Measurements from ENCODE around the gene EFS. TPM values are rescaled to one million over a fixed set of nuclear protein-coding genes. Genes with fewer than 3 reads are reported as not detected.

The EFS gene
- polyA plus RNA-seq, 4 donors: 0.54 to 11.5 (median 1.8) TPM

GRCh38 chr14:23372509-23372908, 7.5 kb upstream of the EFS start, which contains the start of gene IL25:
IL25 (plus strand) TSS chr14:23372809.
- WGBS, 3 donors: 59 to 90% (median 75%) methylated on average over 2 of the region's 2 CpGs
- FAIRE-seq: no peak

GRCh38 chr14:23371865-23372264, 6.9 kb upstream of the EFS start:
- Histone ChIP-seq H3K4me3 (ENCODE audit: low read depth in 1 of 3, low read length in 3 of 3) (no peak overlapping the region), H3K4me1 (ENCODE audit: control insufficient read depth in 3 of 3, insufficient read depth in 2 of 3, low read depth in 1 of 3, low read length in 2 of 3) (peaks cover 0 to under 1% (median 0%) of the 10 kb centered on the region in 3 donors), H3K36me3 (ENCODE audit: control insufficient read depth in 3 of 3, insufficient read depth in 2 of 3, low read depth in 1 of 3, low read length in 3 of 3) (no peaks in the 10 kb centered on the region), H3K27me3 (ENCODE audit: control insufficient read depth in 3 of 3, insufficient read depth in 3 of 3, low read length in 3 of 3) (peaks cover 0 to 3% (median 1%) of the 10 kb centered on the region in 3 donors), H3K9me3 (ENCODE audit: control insufficient read depth in 2 of 2, insufficient read depth in 1 of 2, low read depth in 1 of 2, low read length in 1 of 2) (no peaks in the 10 kb centered on the region), H3K27ac (ENCODE audit: low read depth in 1 of 3, low read length in 2 of 3) (no peak overlapping the region)
- 84 to 100% (median 100%) methylated on average over 1 of the region's 1 CpG for WGBS, 3 donors
- DNase-seq (no peak), FAIRE-seq (no peak)

More at GRCh38 chr14:23372509-23372908, 7.5 kb upstream of the EFS start, which contains the start of gene IL25:
- no peak within 1 kb of the TSS for H3K4me3 ChIP-seq (ENCODE audit: low read depth in 1 of 3, low read length in 3 of 3)
- H3K27ac ChIP-seq (ENCODE audit: low read depth in 1 of 3, low read length in 2 of 3): no peak within 1 kb of the TSS
- H3K9me3 ChIP-seq (ENCODE audit: control insufficient read depth in 2 of 2, insufficient read depth in 1 of 2, low read depth in 1 of 2, low read length in 1 of 2): no peaks in the 10 kb centered on the region
- DNase-seq: no peak
- H3K27me3 ChIP-seq (ENCODE audit: control insufficient read depth in 3 of 3, insufficient read depth in 3 of 3, low read length in 3 of 3): peaks cover 0 to 4% (median 1%) of the 10 kb centered on the region in 3 donors
- no peaks in the 10 kb centered on the region for H3K36me3 ChIP-seq (ENCODE audit: control insufficient read depth in 3 of 3, insufficient read depth in 2 of 3, low read depth in 1 of 3, low read length in 3 of 3)
- H3K4me1 ChIP-seq (ENCODE audit: control insufficient read depth in 3 of 3, insufficient read depth in 2 of 3, low read depth in 1 of 3, low read length in 2 of 3): no peaks in the 10 kb centered on the region

GRCh38 chr14:23370221-23370620, 5.2 kb upstream of the EFS start:
- Histone ChIP-seq H3K27ac (ENCODE audit: low read depth in 1 of 3, low read length in 2 of 3) (no peak overlapping the region), H3K4me3 (ENCODE audit: low read depth in 1 of 3, low read length in 3 of 3) (no peak overlapping the region), H3K36me3 (ENCODE audit: control insufficient read depth in 3 of 3, insufficient read depth in 2 of 3, low read depth in 1 of 3, low read length in 3 of 3) (no peaks in the 10 kb centered on the region), H3K27me3 (ENCODE audit: control insufficient read depth in 3 of 3, insufficient read depth in 3 of 3, low read length in 3 of 3) (peaks cover 0 to 14% (median 3%) of the 10 kb centered on the region in 3 donors), H3K4me1 (ENCODE audit: control insufficient read depth in 3 of 3, insufficient read depth in 2 of 3, low read depth in 1 of 3, low read length in 2 of 3) (peaks cover 0 to 5% (median 3%) of the 10 kb centered on the region in 3 donors), H3K9me3 (ENCODE audit: control insufficient read depth in 2 of 2, insufficient read depth in 1 of 2, low read depth in 1 of 2, low read length in 1 of 2) (no peaks in the 10 kb centered on the region)
- WGBS, 3 donors: 36 to 63% (median 55%) methylated on average over 1 of the region's 1 CpG
- FAIRE-seq (no peak), DNase-seq (no peak)

- DNase-seq: peak in 1 of 2 donors; percentile 76
- Histone ChIP-seq H3K4me1 (ENCODE audit: control insufficient read depth in 3 of 3, insufficient read depth in 2 of 3, low read depth in 1 of 3, low read length in 2 of 3) (peaks cover 0 to 11% (median 3%) of the 10 kb centered on the region in 3 donors), H3K27ac (ENCODE audit: low read depth in 1 of 3, low read length in 2 of 3) (peak overlapping the region in 2 of 3 donors; percentile 66 to 89), H3K4me3 (ENCODE audit: low read depth in 1 of 3, low read length in 3 of 3) (peak overlapping the region in 1 of 3 donors; percentile 56), H3K36me3 (ENCODE audit: control insufficient read depth in 3 of 3, insufficient read depth in 2 of 3, low read depth in 1 of 3, low read length in 3 of 3) (peaks cover 0 to 3% (median 0%) of the 10 kb centered on the region in 3 donors), H3K9me3 (ENCODE audit: control insufficient read depth in 2 of 2, insufficient read depth in 1 of 2, low read depth in 1 of 2, low read length in 1 of 2) (no peaks in the 10 kb centered on the region), H3K27me3 (ENCODE audit: control insufficient read depth in 3 of 3, insufficient read depth in 3 of 3, low read length in 3 of 3) (peaks cover 6 to 16% (median 6%) of the 10 kb centered on the region in 3 donors)
- no peak for FAIRE-seq
- WGBS, 3 donors: 31 to 61% (median 39%) methylated on average over 27 to 34 of the region's 34 CpGs
Observed at GRCh38 chr14:23366426-23366921, 1.5 kb upstream of the EFS start.

GRCh38 chr14:23365732-23366425, 907 bp upstream of the EFS start:
- H3K4me1 ChIP-seq (ENCODE audit: control insufficient read depth in 3 of 3, insufficient read depth in 2 of 3, low read depth in 1 of 3, low read length in 2 of 3): peaks cover 0 to 11% (median 3%) of the 10 kb centered on the region in 3 donors
- peaks cover 0 to 3% (median 0%) of the 10 kb centered on the region in 3 donors for H3K36me3 ChIP-seq (ENCODE audit: control insufficient read depth in 3 of 3, insufficient read depth in 2 of 3, low read depth in 1 of 3, low read length in 3 of 3)
- no peak for FAIRE-seq
- peaks cover 6 to 16% (median 6%) of the 10 kb centered on the region in 3 donors for H3K27me3 ChIP-seq (ENCODE audit: control insufficient read depth in 3 of 3, insufficient read depth in 3 of 3, low read length in 3 of 3)
- peak in 1 of 2 donors; percentile 80 for DNase-seq
- peak overlapping the region in 2 of 3 donors; percentile 16 to 56 for H3K4me3 ChIP-seq (ENCODE audit: low read depth in 1 of 3, low read length in 3 of 3)
- peak overlapping the region; percentile 51 to 89 (median 71) for H3K27ac ChIP-seq (ENCODE audit: low read depth in 1 of 3, low read length in 2 of 3)
- H3K9me3 ChIP-seq (ENCODE audit: control insufficient read depth in 2 of 2, insufficient read depth in 1 of 2, low read depth in 1 of 2, low read length in 1 of 2): no peaks in the 10 kb centered on the region
- WGBS, 3 donors: 3 to 9% (median 3%) methylated on average over 32 to 51 of the region's 51 CpGs

- Histone ChIP-seq H3K36me3 (ENCODE audit: control insufficient read depth in 3 of 3, insufficient read depth in 2 of 3, low read depth in 1 of 3, low read length in 3 of 3) (peaks cover 0 to 15% (median 0%) of the 10 kb centered on the region in 3 donors), H3K4me3 (ENCODE audit: low read depth in 1 of 3, low read length in 3 of 3) (peak overlapping the region in 1 of 3 donors; percentile 54), H3K4me1 (ENCODE audit: control insufficient read depth in 3 of 3, insufficient read depth in 2 of 3, low read depth in 1 of 3, low read length in 2 of 3) (peaks cover 0 to 11% (median 3%) of the 10 kb centered on the region in 3 donors), H3K27ac (ENCODE audit: low read depth in 1 of 3, low read length in 2 of 3) (peak overlapping the region in 2 of 3 donors; percentile 75 to 86), H3K27me3 (ENCODE audit: control insufficient read depth in 3 of 3, insufficient read depth in 3 of 3, low read length in 3 of 3) (peaks cover 6 to 16% (median 6%) of the 10 kb centered on the region in 3 donors), H3K9me3 (ENCODE audit: control insufficient read depth in 2 of 2, insufficient read depth in 1 of 2, low read depth in 1 of 2, low read length in 1 of 2) (no peaks in the 10 kb centered on the region)
- WGBS, 3 donors: 33 to 55% (median 44%) methylated on average over 20 to 21 of the region's 21 CpGs
- no peak for FAIRE-seq
- DNase-seq: peak in 1 of 2 donors; percentile 23
Observed at GRCh38 chr14:23364164-23365035, 572 bp downstream of the EFS start.

- no peak for DNase-seq
- peak overlapping the region in 1 of 3 donors; percentile 51 for H3K27ac ChIP-seq (ENCODE audit: low read depth in 1 of 3, low read length in 2 of 3)
- no peak for FAIRE-seq
- peaks cover 4 to 16% (median 6%) of the 10 kb centered on the region in 3 donors for H3K27me3 ChIP-seq (ENCODE audit: control insufficient read depth in 3 of 3, insufficient read depth in 3 of 3, low read length in 3 of 3)
- peaks cover 0 to 27% (median 0%) of the 10 kb centered on the region in 3 donors for H3K36me3 ChIP-seq (ENCODE audit: control insufficient read depth in 3 of 3, insufficient read depth in 2 of 3, low read depth in 1 of 3, low read length in 3 of 3)
- H3K4me1 ChIP-seq (ENCODE audit: control insufficient read depth in 3 of 3, insufficient read depth in 2 of 3, low read depth in 1 of 3, low read length in 2 of 3): peaks cover 0 to 11% (median 3%) of the 10 kb centered on the region in 3 donors
- WGBS, 3 donors: 62 to 82% (median 62%) methylated on average over 3 of the region's 3 CpGs
- no peaks in the 10 kb centered on the region for H3K9me3 ChIP-seq (ENCODE audit: control insufficient read depth in 2 of 2, insufficient read depth in 1 of 2, low read depth in 1 of 2, low read length in 1 of 2)
- H3K4me3 ChIP-seq (ENCODE audit: low read depth in 1 of 3, low read length in 3 of 3): no peak overlapping the region
Observed at GRCh38 chr14:23362200-23362599, 2.8 kb downstream of the EFS start.

GRCh38 chr14:23361763-23362162, 3.2 kb downstream of the EFS start:
- Histone ChIP-seq H3K9me3 (ENCODE audit: control insufficient read depth in 2 of 2, insufficient read depth in 1 of 2, low read depth in 1 of 2, low read length in 1 of 2) (no peaks in the 10 kb centered on the region), H3K36me3 (ENCODE audit: control insufficient read depth in 3 of 3, insufficient read depth in 2 of 3, low read depth in 1 of 3, low read length in 3 of 3) (peaks cover 0 to 30% (median 0%) of the 10 kb centered on the region in 3 donors), H3K27me3 (ENCODE audit: control insufficient read depth in 3 of 3, insufficient read depth in 3 of 3, low read length in 3 of 3) (peaks cover 6 to 15% (median 7%) of the 10 kb centered on the region in 3 donors), H3K4me3 (ENCODE audit: low read depth in 1 of 3, low read length in 3 of 3) (no peak overlapping the region), H3K27ac (ENCODE audit: low read depth in 1 of 3, low read length in 2 of 3) (peak overlapping the region in 1 of 3 donors; percentile 51), H3K4me1 (ENCODE audit: control insufficient read depth in 3 of 3, insufficient read depth in 2 of 3, low read depth in 1 of 3, low read length in 2 of 3) (peaks cover 0 to 9% (median 3%) of the 10 kb centered on the region in 3 donors)
- no peak for DNase-seq
- no peak for FAIRE-seq
- WGBS, 3 donors: 79 to 80% (median 80%) methylated on average over 6 of the region's 6 CpGs
